Nephron (organoid): Measurements from ENCODE around the gene LRRC75A.

Experiments
- H3K27ac Mint-ChIP-seq, 3 experiments: 2 replicates each; pipeline ENCODE4 v1.8.0; 2020; ENCODE audit warnings: mixed read lengths in 3 of 3, mild to moderate bottlenecking in 2 of 3, moderate library complexity in 1 of 3
- H3K27me3 Mint-ChIP-seq: 2 replicates; pipeline ENCODE4 v1.8.0; 2021; ENCODE audit warnings: low read depth, mild to moderate bottlenecking, moderate library complexity, mixed read lengths
- H3K36me3 Mint-ChIP-seq: 2 replicates; pipeline ENCODE4 v1.8.0; 2020; ENCODE audit warnings: low read depth, mixed read lengths
- H3K4me1 Mint-ChIP-seq: 2 replicates; pipeline ENCODE4 v1.8.0; 2020; ENCODE audit warnings: mixed read lengths
- H3K4me3 Mint-ChIP-seq, 3 experiments: 2 replicates each; pipeline ENCODE4 v1.8.0; 2020; ENCODE audit warnings: mild to moderate bottlenecking in 3 of 3, mixed read lengths in 3 of 3, moderate library complexity in 2 of 3
- H3K9me3 Mint-ChIP-seq: 2 replicates; pipeline ENCODE4 v1.8.0; 2020; ENCODE audit warnings: mixed read lengths
- TF ChIP-seq, protein P1 (sequence below), 3 experiments: fragments of 200-600 bp; sonication (generic); IDR thresholded peaks; one replicate each; pipeline ENCODE4 v1.5.0; 2021; ENCODE audit warnings: antibody characterized with exemption in 3 of 3; ENCODE audit not compliant: unreplicated experiment in 3 of 3

LRRC75A gene

DNA sequence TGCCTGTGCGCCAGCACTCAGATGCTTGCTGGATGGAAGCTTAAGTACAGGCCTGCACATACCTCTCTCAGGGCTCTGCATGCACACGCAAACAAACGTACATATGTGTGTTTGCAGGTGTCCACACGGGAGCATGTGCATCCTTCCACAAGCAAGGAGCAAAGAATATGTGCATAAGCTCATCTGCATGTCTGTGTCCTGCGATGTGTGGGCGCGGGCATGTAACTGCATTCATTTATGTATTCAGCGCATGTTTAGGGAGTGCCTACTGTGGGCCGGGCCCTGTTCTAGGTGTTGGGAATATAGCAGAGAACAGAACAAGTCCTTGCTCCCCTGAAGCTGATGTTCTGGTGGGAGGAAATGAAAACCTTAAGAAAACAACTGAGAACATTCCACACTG is 62.9 kb downstream of the LRRC75A start:
- no peaks in the 10 kb centered on the region for H3K9me3 Mint-ChIP-seq
- no peak overlapping the region for H3K4me3 Mint-ChIP-seq
- TF ChIP-seq, protein P1, sequence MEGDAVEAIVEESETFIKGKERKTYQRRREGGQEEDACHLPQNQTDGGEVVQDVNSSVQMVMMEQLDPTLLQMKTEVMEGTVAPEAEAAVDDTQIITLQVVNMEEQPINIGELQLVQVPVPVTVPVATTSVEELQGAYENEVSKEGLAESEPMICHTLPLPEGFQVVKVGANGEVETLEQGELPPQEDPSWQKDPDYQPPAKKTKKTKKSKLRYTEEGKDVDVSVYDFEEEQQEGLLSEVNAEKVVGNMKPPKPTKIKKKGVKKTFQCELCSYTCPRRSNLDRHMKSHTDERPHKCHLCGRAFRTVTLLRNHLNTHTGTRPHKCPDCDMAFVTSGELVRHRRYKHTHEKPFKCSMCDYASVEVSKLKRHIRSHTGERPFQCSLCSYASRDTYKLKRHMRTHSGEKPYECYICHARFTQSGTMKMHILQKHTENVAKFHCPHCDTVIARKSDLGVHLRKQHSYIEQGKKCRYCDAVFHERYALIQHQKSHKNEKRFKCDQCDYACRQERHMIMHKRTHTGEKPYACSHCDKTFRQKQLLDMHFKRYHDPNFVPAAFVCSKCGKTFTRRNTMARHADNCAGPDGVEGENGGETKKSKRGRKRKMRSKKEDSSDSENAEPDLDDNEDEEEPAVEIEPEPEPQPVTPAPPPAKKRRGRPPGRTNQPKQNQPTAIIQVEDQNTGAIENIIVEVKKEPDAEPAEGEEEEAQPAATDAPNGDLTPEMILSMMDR (IDR thresholded peaks at IDR 0.05; ENCODE audit: unreplicated experiment in 3 of 3): no peak
- peaks cover 15% of the 10 kb centered on the region for H3K4me1 Mint-ChIP-seq
- no peak overlapping the region for H3K27ac Mint-ChIP-seq
- no peaks in the 10 kb centered on the region for H3K36me3 Mint-ChIP-seq
- H3K27me3 Mint-ChIP-seq: no peaks in the 10 kb centered on the region

DNA sequence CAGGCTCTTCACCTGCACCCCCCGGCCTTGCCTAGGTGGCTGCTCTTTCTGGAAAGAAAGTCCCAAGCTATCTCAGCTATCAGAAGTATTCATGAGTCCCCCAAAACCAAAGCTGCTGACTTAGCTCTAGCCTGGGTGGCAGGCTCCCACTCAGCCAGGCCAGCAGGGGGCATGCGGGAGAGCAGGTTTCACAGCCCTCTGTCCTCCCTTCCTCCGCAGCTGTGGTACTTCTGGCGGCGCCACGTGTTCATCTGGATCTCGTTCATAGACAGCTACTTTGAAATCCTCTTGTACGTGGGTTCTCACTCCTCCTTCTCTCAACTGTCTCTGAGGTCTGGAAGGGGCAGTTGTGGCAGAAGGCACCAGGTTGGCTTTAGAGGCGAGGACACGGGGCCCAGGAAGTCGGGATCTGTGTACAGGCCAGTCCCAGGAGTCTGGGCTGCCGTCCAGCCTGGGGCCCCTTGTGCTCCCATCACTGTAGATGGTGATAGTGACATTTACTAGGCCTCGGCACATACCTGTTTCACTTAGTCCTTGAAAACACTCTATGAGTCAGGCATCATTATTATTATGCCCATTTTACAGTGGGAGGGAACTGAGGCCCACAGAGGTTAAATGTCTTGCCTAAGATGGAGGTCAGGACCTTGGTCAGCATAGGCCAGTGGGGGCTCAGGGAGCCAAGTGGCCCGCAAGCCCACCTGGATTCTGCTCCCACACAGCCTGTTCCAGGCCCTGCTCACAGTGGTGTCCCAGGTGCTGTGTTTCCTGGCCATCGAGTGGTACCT is 63.7 kb downstream of the LRRC75A start:
- Mint-ChIP-seq H3K9me3 (no peaks in the 10 kb centered on the region), H3K27ac (no peak overlapping the region), H3K4me3 (no peak overlapping the region), H3K36me3 (no peaks in the 10 kb centered on the region), H3K4me1 (peaks cover 15% of the 10 kb centered on the region), H3K27me3 (no peaks in the 10 kb centered on the region)
- TF ChIP-seq, protein P1 (IDR thresholded peaks at IDR 0.05; ENCODE audit: unreplicated experiment in 3 of 3): peak; percentile 44 to 62 (median 52)

DNA sequence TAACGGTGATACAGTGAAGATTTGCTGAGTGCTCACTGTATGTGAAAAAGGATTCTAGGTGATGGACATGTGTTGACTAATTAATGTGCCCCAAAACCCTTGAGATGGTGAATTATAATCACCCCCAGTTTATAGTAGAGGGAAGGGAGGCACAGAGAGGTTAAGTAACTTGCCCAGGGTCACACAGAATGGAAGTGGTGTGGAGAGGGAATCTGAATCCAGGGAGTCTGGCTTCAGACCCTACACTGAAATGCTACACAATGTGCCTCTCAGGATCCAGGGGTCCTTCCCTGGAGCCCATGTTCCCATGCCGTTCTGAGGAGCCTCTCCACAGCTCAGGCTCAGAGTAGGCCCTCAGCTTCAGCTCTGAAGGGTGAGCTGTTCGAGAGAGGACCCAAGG is 65.0 kb downstream of the LRRC75A start:
- TF ChIP-seq, protein P1 (IDR thresholded peaks at IDR 0.05; ENCODE audit: unreplicated experiment in 3 of 3): no peak
- Mint-ChIP-seq H3K4me1 (peaks cover 15% of the 10 kb centered on the region), H3K27ac (no peak overlapping the region), H3K36me3 (no peaks in the 10 kb centered on the region), H3K27me3 (no peaks in the 10 kb centered on the region), H3K9me3 (no peaks in the 10 kb centered on the region), H3K4me3 (no peak overlapping the region)

DNA sequence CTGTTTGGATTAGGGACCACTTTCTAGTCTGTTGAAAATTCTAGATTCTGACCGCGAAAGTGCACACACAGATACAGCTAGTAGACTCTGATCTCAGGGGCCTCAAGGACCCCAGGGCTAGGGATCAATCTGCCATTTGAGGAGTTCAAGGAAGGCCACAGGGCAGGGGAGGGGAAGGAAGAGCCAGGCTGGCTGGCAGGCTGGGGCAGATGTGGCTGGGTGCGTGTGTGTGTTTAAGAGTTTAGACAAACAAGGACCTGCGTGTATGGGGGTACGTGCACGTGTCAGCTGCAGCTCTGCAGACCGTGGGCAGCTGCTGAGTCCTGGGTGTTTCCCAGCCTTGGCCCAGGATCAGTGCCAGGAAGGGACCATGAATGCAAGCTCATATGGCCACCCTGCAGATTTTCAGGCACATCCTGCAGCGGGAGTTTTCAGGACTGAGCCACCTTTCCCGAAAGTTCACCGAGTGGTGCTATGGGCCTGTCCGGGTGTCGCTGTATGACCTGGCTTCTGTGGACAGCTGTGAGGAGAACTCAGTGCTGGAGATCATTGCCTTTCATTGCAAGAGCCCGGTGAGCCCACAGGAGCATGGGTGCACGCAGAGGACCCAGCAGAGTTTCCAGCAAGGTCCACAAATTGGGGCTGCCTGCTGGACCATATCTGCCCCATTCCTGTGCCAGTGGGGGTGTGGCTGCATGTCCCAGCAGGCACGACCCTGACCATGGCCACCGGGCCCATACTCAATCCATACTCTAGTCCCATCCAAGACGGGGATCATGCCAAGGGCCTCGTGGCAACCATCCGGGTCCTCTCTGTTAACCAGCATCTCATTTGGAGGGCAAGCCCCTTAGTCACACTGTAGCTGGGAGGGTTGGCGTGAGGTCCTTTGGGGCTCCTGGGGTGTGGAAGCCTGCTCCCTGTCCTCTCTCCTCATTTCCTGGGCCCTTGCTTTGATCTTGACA is 66.0 kb downstream of the LRRC75A start:
- Mint-ChIP-seq H3K4me3 (no peak overlapping the region), H3K4me1 (peaks cover 15% of the 10 kb centered on the region), H3K27me3 (no peaks in the 10 kb centered on the region), H3K27ac (no peak overlapping the region), H3K36me3 (no peaks in the 10 kb centered on the region), H3K9me3 (no peaks in the 10 kb centered on the region)
- TF ChIP-seq, protein P1 (IDR thresholded peaks at IDR 0.05; ENCODE audit: unreplicated experiment in 3 of 3): no peak

- Mint-ChIP-seq H3K27me3 (no peaks in the 10 kb centered on the region), H3K27ac (no peak overlapping the region), H3K4me3 (no peak overlapping the region), H3K36me3 (no peaks in the 10 kb centered on the region), H3K9me3 (no peaks in the 10 kb centered on the region), H3K4me1 (peaks cover 15% of the 10 kb centered on the region)
- TF ChIP-seq, protein P1 (IDR thresholded peaks at IDR 0.05; ENCODE audit: unreplicated experiment in 3 of 3): no peak
These were observed 66.8 kb downstream of the LRRC75A start for GRCh38 chr17:16425202-16425601.
